C4-2B (cell line): ENCODE data around the gene ADISSP.
"Not testable (repeated sequence)": the region's sequence is repeated elsewhere in the genome, so short reads cannot be mapped to it uniquely, and the experiment has no call there.

ENCODE experiments used
- H3K27ac ChIP-seq: fragments of 450-650 bp; 2 replicates; pipeline ENCODE4 v1.5.1; 2017
- CTCF ChIP-seq: fragments of 450-650 bp; conservative IDR thresholded peaks from 2 replicates; pipeline ENCODE4 v1.5.1; 2017; ENCODE audit warnings: mild to moderate bottlenecking
- ZFX ChIP-seq: fragments of 450-650 bp; IDR thresholded peaks from 2 replicates; pipeline ENCODE4 v1.6.1; 2017

Gene ADISSP

GRCh38 chr20:3797226-3797545 is 29.6 kb upstream of the ADISSP start:
- TF ChIP-seq CTCF (no peak), ZFX (no peak)
- H3K27ac ChIP-seq: peak overlapping the region; percentile 83

GRCh38 chr20:3796477-3797225 is 29.1 kb upstream of the ADISSP start:
- TF ChIP-seq ZFX (peak; percentile 36; the same call in 1 of the 2 replicates), CTCF (no peak)
- peak overlapping the region; percentile 83 for H3K27ac ChIP-seq

- peak within 1 kb of the TSS; percentile 83 for H3K27ac ChIP-seq
- TF ChIP-seq CTCF (no peak; the same call in 1 of the 2 replicates), ZFX (no peak)
Observed at GRCh38 chr20:3795511-3796468, 28.2 kb upstream of the ADISSP start, which contains the start of gene CDC25B. Gene CDC25B, plus strand, starts transcription at chr20:3796310. Its CDS starts 222 bp downstream, at chr20:3796532.

DNA sequence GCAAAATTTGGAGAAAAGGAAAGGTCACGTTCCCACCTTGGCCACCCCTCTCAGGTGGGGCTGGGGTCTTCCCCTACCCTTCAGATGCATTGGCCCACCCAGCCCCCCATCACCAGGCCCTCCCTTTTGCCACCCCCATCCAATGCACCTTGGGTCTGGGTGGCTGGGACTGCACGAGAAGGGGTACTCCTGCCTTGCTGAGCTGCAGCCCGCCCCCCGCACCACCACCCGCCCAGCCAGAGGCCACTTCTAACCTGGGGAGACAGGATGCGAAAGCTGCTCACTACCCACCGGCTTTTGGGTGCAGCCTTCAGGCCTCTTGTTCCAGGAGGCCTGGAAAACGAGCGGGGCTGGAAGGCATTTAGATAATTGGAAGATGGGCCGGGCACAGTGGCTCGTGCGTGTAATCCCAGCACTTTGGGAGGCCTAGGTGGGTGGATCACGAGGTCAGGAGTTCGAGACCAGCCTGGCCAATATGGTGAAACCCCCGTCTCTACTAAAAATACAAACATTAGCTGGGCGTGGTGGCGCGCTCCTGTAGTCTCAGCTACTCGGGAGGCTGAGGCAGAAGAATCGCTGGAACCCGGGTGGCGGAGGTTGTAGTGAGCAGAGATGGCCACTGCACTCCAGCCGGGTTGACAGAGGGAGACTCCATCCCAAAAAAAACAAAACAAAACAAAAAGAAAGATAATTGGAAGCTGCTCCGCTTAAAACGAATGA is 27.3 kb upstream of the ADISSP start:
- peak overlapping the region; percentile 83 for H3K27ac ChIP-seq
- TF ChIP-seq CTCF (no peak), ZFX (no peak)

DNA sequence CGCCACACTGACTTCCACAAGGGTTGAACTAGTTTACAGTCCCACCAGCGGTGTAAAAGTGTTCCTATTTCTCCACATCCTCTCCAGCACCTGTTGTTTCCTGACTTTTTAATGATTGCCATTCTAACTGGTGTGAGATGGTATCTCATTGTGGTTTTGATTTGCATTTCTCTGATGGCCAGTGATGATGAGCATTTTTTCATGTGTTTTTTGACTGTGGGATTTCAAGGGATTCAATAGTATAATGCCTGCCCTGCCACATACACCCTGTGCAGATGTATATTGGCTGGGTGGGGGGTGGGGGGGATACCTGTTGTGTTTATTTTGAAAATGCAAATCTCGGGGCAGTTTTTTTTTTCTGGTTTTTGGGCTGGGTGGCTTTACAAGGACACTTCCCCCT is 26.6 kb upstream of the ADISSP start:
- H3K27ac ChIP-seq: not testable (repeated sequence)

DNA sequence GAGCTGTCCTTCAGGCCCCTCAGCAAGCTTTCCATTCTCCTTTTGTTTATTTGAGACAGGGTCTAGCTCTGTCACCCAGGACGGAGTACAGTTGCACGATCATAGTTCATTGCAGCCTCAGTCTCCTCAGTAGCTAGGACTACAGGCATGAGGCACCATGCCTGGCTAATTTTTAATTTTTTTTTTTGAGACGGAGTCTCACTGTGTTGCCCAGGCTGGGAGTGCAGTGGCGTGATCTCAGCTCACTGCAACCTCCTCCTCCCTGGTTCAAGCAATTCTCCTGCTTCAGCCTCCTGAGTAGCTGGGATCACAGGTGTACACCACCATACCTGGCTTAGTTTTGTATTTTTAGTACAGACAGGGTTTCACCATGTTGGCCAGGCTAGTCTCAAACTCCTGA is 21.6 kb upstream of the ADISSP start:
- not testable (repeated sequence) for H3K27ac ChIP-seq

- H3K27ac ChIP-seq: no peak overlapping the region
- no peak for TF ChIP-seq ZFX
- no peak for TF ChIP-seq CTCF
Observed at GRCh38 chr20:3788685-3789155, 21.2 kb upstream of the ADISSP start.
